AG09319 (cell line): ENCODE results near the gene UQCR11.

Experiments used
- DNase-seq: peaks from one replicate; pipeline ENCODE4 v3.0.0-alpha.2; 2010; ENCODE audit warnings: low read depth; ENCODE audit errors: extremely low read depth
- CTCF ChIP-seq: IDR thresholded peaks from 2 replicates; pipeline ENCODE4 v1.5.1; 2011; ENCODE audit warnings: low read depth, mild to moderate bottlenecking, inconsistent platforms, low read length, moderate library complexity

Gene UQCR11

DNA sequence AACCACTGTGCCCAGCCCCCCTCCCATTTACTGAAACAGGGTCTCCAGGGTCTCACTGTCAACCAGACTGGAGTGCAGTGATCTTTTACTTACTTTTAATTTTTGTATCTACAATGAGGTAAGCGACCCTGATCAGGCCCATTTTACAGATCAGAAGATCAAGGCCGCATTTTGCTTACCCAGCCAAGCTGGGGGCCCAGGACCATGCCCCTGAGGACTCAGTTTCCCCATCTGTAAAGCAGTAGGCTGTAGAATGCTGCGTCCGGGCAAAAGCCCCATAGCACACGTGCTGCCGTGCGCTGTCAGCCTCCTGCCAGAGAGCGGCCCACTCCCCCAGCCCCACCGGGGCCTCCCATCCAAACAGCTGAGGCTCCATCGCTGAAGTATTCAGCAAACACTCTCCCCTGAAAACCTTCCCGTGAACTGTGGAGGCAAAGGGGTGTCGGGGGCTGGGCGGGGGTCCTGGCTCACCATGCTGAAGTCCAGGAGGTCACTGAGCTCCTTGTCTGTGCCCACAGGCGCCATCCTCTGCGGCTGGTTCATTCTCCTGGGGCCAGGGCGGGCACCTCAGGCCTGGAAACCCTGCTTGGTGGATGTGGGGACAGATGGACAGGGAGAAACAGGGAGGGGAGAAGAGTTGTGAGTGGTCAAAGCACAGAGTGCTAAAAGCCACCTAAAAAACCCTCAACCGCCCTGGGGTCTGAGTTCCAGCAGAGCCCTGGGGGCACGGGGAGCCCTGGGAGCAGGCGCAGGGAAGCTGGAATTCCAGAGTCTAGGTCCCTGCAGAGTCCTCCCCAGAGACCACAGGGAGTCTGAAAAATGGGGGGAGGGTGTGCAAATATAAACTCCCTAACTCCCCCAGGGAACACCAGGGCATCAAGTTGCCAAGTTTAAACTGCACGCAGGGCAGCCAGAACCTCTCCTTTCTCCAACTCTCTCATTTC lies 44.7 kb upstream of the UQCR11 start:
- no peak for TF ChIP-seq CTCF
- DNase-seq, result no peak

- TF ChIP-seq CTCF, result no peak
- DNase-seq, result no peak
Measured at GRCh38 chr19:1648920-1649541, 43.8 kb upstream of the UQCR11 start.

- TF ChIP-seq CTCF, result no peak
- no peak for DNase-seq
Measured at GRCh38 chr19:1648459-1648849, 43.2 kb upstream of the UQCR11 start.

- TF ChIP-seq CTCF, result no peak
- no peak for DNase-seq
Measured at GRCh38 chr19:1647501-1648458, 42.5 kb upstream of the UQCR11 start.

- DNase-seq, result no peak
- no peak for TF ChIP-seq CTCF
Measured at GRCh38 chr19:1646659-1647453, 41.6 kb upstream of the UQCR11 start.

GRCh38 chr19:1646149-1646548 lies 40.9 kb upstream of the UQCR11 start:
- DNase-seq, result no peak
- TF ChIP-seq CTCF, result no peak
